Left lung (tissue), 10 donors: ENCODE results near the gene ABTB2. TPM values are rescaled to one million over a fixed set of nuclear protein-coding genes. Genes with fewer than 3 reads are reported as not detected.

Source experiments
- ATAC-seq: fragments of 200-7000 bp; cut with Tn5 transposase; one replicate; pipeline ENCODE4 v1.9.1; 2020; ENCODE audit warnings: moderate library complexity
- DNase-seq, 4 donors: peaks; one replicate each; pipeline ENCODE4 v3.0.0-alpha.2; 2013 to 2020
- H3K27ac ChIP-seq, 2 donors: fragments of 200-600 bp; sonication (generic) in 1 of 2; one replicate each; pipeline versions ENCODE4 v1.5.0 to v1.8.0; 2020 to 2021
- H3K27me3 ChIP-seq, 2 donors: fragments of 200-600 bp; sonication (generic) in 1 of 2; one replicate each; pipeline versions ENCODE4 v1.5.0 to v1.8.0; 2020 to 2021
- H3K36me3 ChIP-seq, 2 donors: fragments of 200-600 bp; sonication (generic) in 1 of 2; one replicate each; pipeline versions ENCODE4 v1.5.0 to v1.8.0; 2020 to 2021
- H3K4me1 ChIP-seq, 2 donors: fragments of 200-600 bp; one replicate each; pipeline ENCODE4 v1.8.0; 2021
- H3K4me3 ChIP-seq, 2 donors: fragments of 200-600 bp; sonication (generic) in 1 of 2; one replicate each; pipeline versions ENCODE4 v1.5.0 to v1.8.0; 2020 to 2021; ENCODE audit warnings: mild to moderate bottlenecking in 1 of 2
- H3K9me3 ChIP-seq, 2 donors: fragments of 200-600 bp; sonication (generic) in 1 of 2; one replicate each; pipeline versions ENCODE4 v1.5.0 to v1.8.0; 2020 to 2021
- intact Hi-C, 2 donors: fragments of 100-400 bp; cut with DNase I; formaldehyde crosslinking; loops; one replicate each; pipeline versions ENCODE4 v1.11.2 to v1.14.2; 2022
- polyA plus RNA-seq, 6 donors: library from polyadenylated mRNA; unstranded; fragments of 120-200 nt; gene quantifications; one replicate each; pipeline ENCODE4 v1.2.1, GENCODE V29; 2013; ENCODE audit not compliant: insufficient read length in 6 of 6
- total RNA-seq, 2 donors: library from RNA; stranded (reverse); fragmentation: NEBNext Ultra II Directional; extraction: Animal tissue kit (Norgen Biotek cat#: 25700); gene quantifications; one replicate each; pipeline ENCODE4 v1.2.1, GENCODE V29; 2021
- TF ChIP-seq, protein P1 (sequence below), 2 donors: fragments of 200-600 bp; sonication (generic) in 1 of 2; IDR thresholded peaks; one replicate each; pipeline versions ENCODE4 v1.5.0 to v1.8.0; 2021; ENCODE audit warnings: antibody characterized with exemption in 2 of 2
- donor health status: DM: no; HTN: yes; CAD: no.
- donor health status: DM: no; HTN: no; CAD: no.

Gene ABTB2
- total and polyA plus RNA-seq, 8 donors = 2.4 to 6.9 (median 4.8) TPM

DNA sequence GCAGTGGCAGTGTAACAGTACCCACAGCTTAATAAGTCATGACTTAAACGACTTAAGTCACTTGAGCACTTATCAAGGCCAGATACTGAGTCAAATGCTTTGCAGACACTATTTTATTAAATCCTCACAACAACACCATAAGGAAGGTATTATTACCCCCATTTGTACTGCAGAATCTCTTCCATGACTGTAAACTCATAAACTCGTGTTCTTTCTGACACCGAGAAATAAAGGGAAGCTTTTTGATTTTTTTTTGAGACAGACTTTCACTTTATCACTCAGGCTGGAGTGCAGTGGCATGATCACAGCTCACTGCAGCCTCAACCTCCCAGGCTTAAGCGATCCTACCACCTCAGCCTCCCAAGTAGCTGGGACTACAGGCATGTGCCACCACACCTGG is 103.8 kb downstream of the ABTB2 start:
- intact Hi-C loops = no loop called here
- DNase-seq (no peak), ATAC-seq (no peak)
- H3K4me3 ChIP-seq = no peak overlapping the region
- H3K27ac ChIP-seq = no peak overlapping the region
- no peaks in the 10 kb centered on the region for H3K9me3 ChIP-seq
- H3K27me3 ChIP-seq = peaks cover 0 to 5% of the 10 kb centered on the region in 2 donors
- H3K36me3 ChIP-seq = no peaks in the 10 kb centered on the region
- TF ChIP-seq, protein P1, sequence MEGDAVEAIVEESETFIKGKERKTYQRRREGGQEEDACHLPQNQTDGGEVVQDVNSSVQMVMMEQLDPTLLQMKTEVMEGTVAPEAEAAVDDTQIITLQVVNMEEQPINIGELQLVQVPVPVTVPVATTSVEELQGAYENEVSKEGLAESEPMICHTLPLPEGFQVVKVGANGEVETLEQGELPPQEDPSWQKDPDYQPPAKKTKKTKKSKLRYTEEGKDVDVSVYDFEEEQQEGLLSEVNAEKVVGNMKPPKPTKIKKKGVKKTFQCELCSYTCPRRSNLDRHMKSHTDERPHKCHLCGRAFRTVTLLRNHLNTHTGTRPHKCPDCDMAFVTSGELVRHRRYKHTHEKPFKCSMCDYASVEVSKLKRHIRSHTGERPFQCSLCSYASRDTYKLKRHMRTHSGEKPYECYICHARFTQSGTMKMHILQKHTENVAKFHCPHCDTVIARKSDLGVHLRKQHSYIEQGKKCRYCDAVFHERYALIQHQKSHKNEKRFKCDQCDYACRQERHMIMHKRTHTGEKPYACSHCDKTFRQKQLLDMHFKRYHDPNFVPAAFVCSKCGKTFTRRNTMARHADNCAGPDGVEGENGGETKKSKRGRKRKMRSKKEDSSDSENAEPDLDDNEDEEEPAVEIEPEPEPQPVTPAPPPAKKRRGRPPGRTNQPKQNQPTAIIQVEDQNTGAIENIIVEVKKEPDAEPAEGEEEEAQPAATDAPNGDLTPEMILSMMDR (IDR thresholded peaks at IDR 0.05) = no peak
- peaks cover 0 to 19% of the 10 kb centered on the region in 2 donors for H3K4me1 ChIP-seq

DNA sequence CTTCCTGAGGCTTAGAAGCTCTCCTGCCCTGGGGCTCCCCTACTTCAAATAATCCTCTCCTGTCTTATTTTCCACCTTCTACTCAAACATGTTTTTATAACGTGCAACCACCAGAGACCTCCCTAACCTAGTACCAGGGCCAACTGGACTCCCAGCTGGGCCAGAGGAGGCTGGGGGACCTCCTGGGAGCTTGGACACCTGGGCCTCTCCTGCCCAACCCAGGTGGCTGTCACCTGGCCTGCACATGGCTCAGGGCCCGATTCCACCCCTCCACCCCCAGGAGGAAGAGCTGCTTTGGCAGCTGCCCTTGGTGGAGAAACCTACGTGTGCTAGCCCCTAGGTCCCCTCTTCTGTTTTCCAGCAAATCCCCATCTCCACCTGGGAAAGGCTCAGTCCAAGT is 105.2 kb downstream of the ABTB2 start:
- Histone ChIP-seq H3K9me3 (no peaks in the 10 kb centered on the region), H3K36me3 (no peaks in the 10 kb centered on the region), H3K27ac (no peak overlapping the region), H3K4me3 (no peak overlapping the region), H3K4me1 (peaks cover 0 to 20% of the 10 kb centered on the region in 2 donors), H3K27me3 (peaks cover 0 to 5% of the 10 kb centered on the region in 2 donors)
- DNase-seq (no peak), ATAC-seq (no peak)
- intact Hi-C loops = no loop called here
- TF ChIP-seq, protein P1 (IDR thresholded peaks at IDR 0.05) = no peak

DNA sequence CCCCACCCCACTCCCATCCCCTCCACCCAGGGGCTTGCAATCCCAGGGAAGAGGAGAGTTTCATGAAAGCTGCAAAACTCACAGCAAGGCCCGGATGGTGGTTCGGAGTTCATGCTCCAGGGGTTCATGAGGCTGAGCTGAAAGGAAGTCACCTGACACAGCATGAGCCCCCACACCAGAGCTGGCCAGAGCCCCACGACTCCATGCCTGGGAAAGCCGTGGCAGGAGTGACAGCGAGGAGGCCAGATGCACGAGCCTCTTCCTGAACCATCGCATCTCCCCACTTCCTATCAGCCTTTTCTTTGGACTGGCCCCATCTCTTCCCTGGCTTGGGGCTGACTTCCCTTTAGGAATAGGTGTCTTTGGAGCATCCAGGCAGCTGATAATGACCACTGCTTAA is 105.8 kb downstream of the ABTB2 start:
- peaks cover 0 to 2% of the 10 kb centered on the region in 2 donors for H3K27me3 ChIP-seq
- no peaks in the 10 kb centered on the region for H3K36me3 ChIP-seq
- peaks cover 0 to 20% of the 10 kb centered on the region in 2 donors for H3K4me1 ChIP-seq
- intact Hi-C loops = no loop called here
- DNase-seq (no peak), ATAC-seq (no peak)
- H3K4me3 ChIP-seq = no peak overlapping the region
- H3K9me3 ChIP-seq = no peaks in the 10 kb centered on the region
- TF ChIP-seq, protein P1 (IDR thresholded peaks at IDR 0.05) = no peak
- no peak overlapping the region for H3K27ac ChIP-seq

DNA sequence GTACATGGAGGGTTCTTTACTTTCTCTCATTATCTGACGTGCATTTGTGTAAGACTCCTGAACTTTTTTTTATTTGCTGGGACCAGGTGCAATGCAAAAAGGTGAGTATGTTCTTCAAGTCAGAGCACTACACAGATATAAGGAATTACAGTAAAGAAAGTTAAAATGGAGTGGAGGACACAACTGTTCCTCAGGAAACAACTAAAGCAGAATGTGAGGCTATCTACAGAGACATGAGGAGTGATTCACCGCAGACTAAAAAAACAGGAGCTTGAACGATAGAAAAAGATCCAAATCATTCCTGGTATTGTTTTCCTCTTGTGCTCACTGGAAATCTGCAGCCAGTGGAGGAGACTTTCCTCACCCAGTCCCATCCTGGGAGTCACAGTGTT is 106.2 kb downstream of the ABTB2 start:
- intact Hi-C loops = no loop called here
- Histone ChIP-seq H3K27ac (no peak overlapping the region), H3K9me3 (no peaks in the 10 kb centered on the region), H3K27me3 (no peaks in the 10 kb centered on the region), H3K4me1 (peaks cover 0 to 20% of the 10 kb centered on the region in 2 donors), H3K36me3 (no peaks in the 10 kb centered on the region), H3K4me3 (no peak overlapping the region)
- ATAC-seq (no peak), DNase-seq (no peak)
- TF ChIP-seq, protein P1 (IDR thresholded peaks at IDR 0.05) = no peak

DNA sequence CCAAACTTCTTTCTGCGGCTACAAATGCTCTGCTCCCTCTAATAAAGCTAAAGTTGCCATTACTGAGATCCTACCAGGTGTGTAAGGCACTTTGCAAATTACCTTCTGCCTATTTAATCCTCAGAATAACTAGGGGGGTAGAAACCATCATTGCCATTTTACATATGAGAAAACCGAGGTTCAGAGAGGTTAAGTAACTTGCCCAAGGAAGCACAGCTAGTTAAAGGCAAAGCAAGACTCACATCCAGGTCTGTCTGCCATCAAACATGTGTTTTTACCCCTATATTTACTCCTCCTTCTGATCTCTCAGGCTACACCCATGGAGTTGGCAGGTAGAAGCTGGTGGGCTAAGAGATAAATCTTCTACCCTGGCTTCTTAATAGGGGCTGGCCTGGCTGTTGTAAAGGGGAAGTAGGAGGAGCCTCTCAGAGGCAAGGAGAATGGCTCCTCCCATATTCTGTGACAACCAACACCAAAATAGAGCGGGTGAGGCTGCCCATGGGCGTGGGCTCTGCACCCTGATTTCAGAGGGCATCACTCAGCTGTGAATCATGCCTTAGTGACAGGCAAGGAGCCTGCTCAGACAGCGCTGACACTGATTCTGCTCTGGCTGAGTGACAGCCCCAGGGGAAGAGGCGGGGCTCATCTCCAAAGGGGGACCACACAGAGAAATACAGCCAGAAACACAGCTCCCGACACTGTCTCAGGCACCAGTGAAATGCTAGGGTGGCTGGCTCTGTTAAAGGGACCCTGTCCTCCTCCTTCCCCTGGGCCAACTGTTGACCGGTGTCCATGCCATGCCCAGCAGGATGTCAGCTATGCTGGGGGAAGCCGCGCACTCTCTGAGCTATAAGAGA is 106.8 kb downstream of the ABTB2 start:
- H3K36me3 ChIP-seq = no peaks in the 10 kb centered on the region
- intact Hi-C loops = no loop called here
- H3K4me1 ChIP-seq = peaks cover 0 to 20% of the 10 kb centered on the region in 2 donors
- H3K27me3 ChIP-seq = no peaks in the 10 kb centered on the region
- no peaks in the 10 kb centered on the region for H3K9me3 ChIP-seq
- DNase-seq (peak in 2 of 4 donors; percentile 63 to 80), ATAC-seq (peak; percentile 90)
- H3K4me3 ChIP-seq = no peak overlapping the region
- TF ChIP-seq, protein P1 (IDR thresholded peaks at IDR 0.05) = no peak
- H3K27ac ChIP-seq = no peak overlapping the region
